Panc1 (cell line): ENCODE measurements around the gene ICA1. TPM values are rescaled to one million over a fixed set of nuclear protein-coding genes. Genes with fewer than 3 reads are reported as not detected.
A peak's percentile ranks its signal among the peaks of the same experiment; 100 is the strongest.

Experiments
- ATAC-seq: fragments of 200-7000 bp; cut with Tn5 transposase; 2 replicates; pipeline ENCODE4 v1.9.1; 2020; ENCODE audit warnings: mild to moderate bottlenecking, moderate library complexity
- BruUV-seq: library from RNA; stranded (reverse); fragments of 400-500 nt; replicated peaks from 2 replicates; lab custom pipeline; 2021; lab: Mats Ljungman, UMichigan
- CTCF ChIA-PET: fragments of 300-600 bp; sonication (Branson Sonifier 250); formaldehyde crosslinking; loops from one replicate; lab custom pipeline; 2022; ENCODE audit warnings: antibody characterized with exemption; lab: Charles Lee
- POLR2A ChIA-PET: fragments of 300-600 bp; sonication (Branson Sonifier 250); formaldehyde crosslinking; loops from one replicate; lab custom pipeline; 2022; ENCODE audit warnings: antibody characterized with exemption; lab: Charles Lee
- DNase-seq: peaks from one replicate; pipeline ENCODE4 v3.0.0-alpha.2; 2010; ENCODE audit warnings: low read depth, low spot score
- H3K27ac ChIP-seq: 2 replicates; pipeline ENCODE4 v1.5.1; 2011; ENCODE audit warnings: mild to moderate bottlenecking, low read length, inconsistent platforms
- H3K27me3 ChIP-seq: fragments of 200-500 bp; sonication (Bioruptor generic); 2 replicates; pipeline ENCODE4 v1.6.0; 2014; ENCODE audit warnings: low read length, inconsistent platforms; ENCODE audit not compliant: control insufficient read depth, insufficient read depth
- H3K36me3 ChIP-seq: fragments of 200-500 bp; sonication (Bioruptor generic); 2 replicates; pipeline ENCODE4 v1.5.1; 2014; ENCODE audit warnings: inconsistent platforms, mild to moderate bottlenecking, low read length, moderate library complexity; ENCODE audit not compliant: control insufficient read depth, insufficient read depth
- H3K4me1 ChIP-seq: 2 replicates; pipeline ENCODE4 v1.5.1; 2011; ENCODE audit warnings: inconsistent platforms, mild to moderate bottlenecking, low read length, moderate library complexity; ENCODE audit not compliant: control insufficient read depth, insufficient read depth
- H3K4me3 ChIP-seq, 2 experiments: 2 replicates each; pipeline ENCODE4 v1.5.1; 2011 to 2012; ENCODE audit warnings: low read depth in 2 of 2, low read length in 2 of 2, mild to moderate bottlenecking in 2 of 2, inconsistent platforms in 1 of 2, moderate library complexity in 1 of 2
- H3K9me3 ChIP-seq: fragments of 200-500 bp; sonication (Bioruptor generic); 2 replicates; pipeline ENCODE4 v1.5.1; 2014; ENCODE audit warnings: low read depth, mild to moderate bottlenecking, inconsistent platforms, low read length, moderate library complexity; ENCODE audit not compliant: control insufficient read depth, insufficient read depth
- POLR2AphosphoS5 ChIP-seq: IDR thresholded peaks from 2 replicates; pipeline ENCODE4 v1.6.1; 2012; ENCODE audit warnings: mild to moderate bottlenecking, low read depth, low read length, moderate library complexity
- SIN3A ChIP-seq: IDR thresholded peaks from 2 replicates; pipeline ENCODE4 v1.6.1; 2012; ENCODE audit warnings: low read depth, mild to moderate bottlenecking, low read length, moderate library complexity, borderline replicate concordance; ENCODE audit not compliant: insufficient read depth
- TCF7L2 ChIP-seq: IDR thresholded peaks from 2 replicates; pipeline ENCODE4 v1.6.1; 2011; ENCODE audit warnings: mild to moderate bottlenecking, low read depth, low read length, inconsistent platforms
- in situ Hi-C: cut with HindIII; loops from 2 replicates; pipeline ENCODE4 v1.10.0; 2016; ENCODE audit warnings: low sequenced_read_pairs, low pct_unique_long_range_greater_than_20kb
- intact Hi-C: fragments of 100-400 bp; cut with micrococcal nuclease; formaldehyde crosslinking; loops from one replicate; pipeline ENCODE4 v1.10.0; 2022; ENCODE audit not compliant: unreplicated experiment
- total RNA-seq: library from RNA; stranded (reverse); gene quantifications from one replicate; pipeline ENCODE4 v1.2.1, GENCODE V29; 2021; ENCODE audit not compliant: unreplicated experiment
- TF ChIP-seq, protein P1 (sequence below): fragments of 450-650 bp; IDR thresholded peaks from 2 replicates; pipeline ENCODE4 v1.5.1; 2017; ENCODE audit warnings: mild to moderate bottlenecking
- TF ChIP-seq, protein P2 (sequence below), 2 experiments: IDR thresholded peaks; 2 replicates each; pipeline ENCODE4 v1.6.1; 2011 to 2012; ENCODE audit warnings: low read depth in 2 of 2, control low read depth in 1 of 2, low read length in 1 of 2, mild to moderate bottlenecking in 1 of 2, moderate library complexity in 1 of 2; ENCODE audit not compliant: insufficient read depth in 1 of 2

ICA1 gene
- total RNA-seq, 1 experiment from 2014 or later, result 1.1 TPM

DNA sequence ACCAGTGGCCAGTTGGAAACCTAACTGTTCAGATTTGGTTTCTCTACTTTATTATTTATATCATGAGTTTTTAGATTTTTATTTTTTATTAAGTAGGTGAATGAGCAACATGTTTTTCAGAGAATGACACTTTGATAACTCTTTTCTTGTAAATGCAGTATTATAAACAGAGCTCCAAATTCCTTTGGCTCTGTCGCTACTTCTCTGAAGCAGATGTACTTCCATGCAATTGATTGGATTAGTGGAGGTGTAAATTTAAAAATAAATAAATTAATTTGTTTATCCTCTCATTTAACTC, 34.3 kb upstream of the ICA1 start:
- BruUV-seq, result no TSS peak
- no peak overlapping the region for H3K27ac ChIP-seq
- ATAC-seq (no peak), DNase-seq (no peak)
- TF ChIP-seq POLR2AphosphoS5, result no peak
- TF ChIP-seq, protein P1, sequence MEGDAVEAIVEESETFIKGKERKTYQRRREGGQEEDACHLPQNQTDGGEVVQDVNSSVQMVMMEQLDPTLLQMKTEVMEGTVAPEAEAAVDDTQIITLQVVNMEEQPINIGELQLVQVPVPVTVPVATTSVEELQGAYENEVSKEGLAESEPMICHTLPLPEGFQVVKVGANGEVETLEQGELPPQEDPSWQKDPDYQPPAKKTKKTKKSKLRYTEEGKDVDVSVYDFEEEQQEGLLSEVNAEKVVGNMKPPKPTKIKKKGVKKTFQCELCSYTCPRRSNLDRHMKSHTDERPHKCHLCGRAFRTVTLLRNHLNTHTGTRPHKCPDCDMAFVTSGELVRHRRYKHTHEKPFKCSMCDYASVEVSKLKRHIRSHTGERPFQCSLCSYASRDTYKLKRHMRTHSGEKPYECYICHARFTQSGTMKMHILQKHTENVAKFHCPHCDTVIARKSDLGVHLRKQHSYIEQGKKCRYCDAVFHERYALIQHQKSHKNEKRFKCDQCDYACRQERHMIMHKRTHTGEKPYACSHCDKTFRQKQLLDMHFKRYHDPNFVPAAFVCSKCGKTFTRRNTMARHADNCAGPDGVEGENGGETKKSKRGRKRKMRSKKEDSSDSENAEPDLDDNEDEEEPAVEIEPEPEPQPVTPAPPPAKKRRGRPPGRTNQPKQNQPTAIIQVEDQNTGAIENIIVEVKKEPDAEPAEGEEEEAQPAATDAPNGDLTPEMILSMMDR, result peak; percentile 64; the same call in 1 of the 2 replicates
- POLR2A ChIA-PET, result no interaction called here
- CTCF ChIA-PET, result interaction anchor here (0.6 to 1.5 kb wide), 6 partner anchors 19 to 880 kb away, joined by 3 to 6 read pairs (median 4); no protein-coding TSS in a partner anchor
- in situ Hi-C loops, result no loop called here
- intact Hi-C loops, result loop anchor here (5.0 to 10.0 kb wide), 3 partner anchors 74 to 872 kb away; no protein-coding TSS in a partner anchor
- H3K4me1 ChIP-seq, result no peaks in the 10 kb centered on the region
- H3K36me3 ChIP-seq, result no peaks in the 10 kb centered on the region
- peaks cover 7% of the 10 kb centered on the region; the same call in 1 of the 2 replicates for H3K27me3 ChIP-seq
- H3K9me3 ChIP-seq, result no peaks in the 10 kb centered on the region
- no peak overlapping the region for H3K4me3 ChIP-seq

DNA sequence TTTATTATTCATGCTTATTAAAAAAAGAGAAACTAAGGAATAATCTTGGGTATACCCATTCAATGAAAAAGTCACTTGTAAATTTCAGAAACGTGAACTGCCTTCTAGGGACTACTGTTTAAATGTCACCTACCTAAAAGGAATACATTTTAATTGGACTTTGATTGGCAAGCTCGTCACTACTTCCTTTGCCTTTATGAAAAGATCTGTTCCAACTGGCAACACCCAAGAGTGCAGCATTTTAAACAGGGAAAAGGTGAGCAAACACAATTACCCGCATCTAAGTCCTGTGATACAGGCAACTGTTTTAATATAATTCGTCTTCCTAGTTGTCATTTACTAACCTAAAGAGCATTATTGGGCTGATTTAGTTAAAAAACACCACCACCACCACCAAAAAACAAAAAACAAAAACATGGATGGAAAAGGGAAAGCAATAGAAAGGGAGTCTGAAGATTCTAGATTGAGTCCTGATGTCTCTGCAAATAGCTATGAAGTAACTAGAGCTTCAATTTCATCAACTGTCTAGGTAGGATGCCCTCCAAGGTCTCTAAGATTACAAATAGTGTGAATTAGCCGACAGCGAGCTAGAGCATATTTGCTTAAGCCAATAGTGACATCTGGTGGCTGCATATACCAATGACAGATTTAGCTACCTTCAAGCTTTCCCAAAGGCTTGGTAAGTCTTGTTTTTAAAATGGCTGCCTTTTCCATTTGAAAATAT, 33.8 kb upstream of the ICA1 start:
- Histone ChIP-seq H3K4me1 (no peaks in the 10 kb centered on the region), H3K4me3 (no peak overlapping the region), H3K36me3 (no peaks in the 10 kb centered on the region), H3K27me3 (peaks cover 7% of the 10 kb centered on the region; the same call in 1 of the 2 replicates), H3K27ac (no peak overlapping the region), H3K9me3 (no peaks in the 10 kb centered on the region)
- ATAC-seq, result peak; percentile 99
- in situ Hi-C loops, result no loop called here
- CTCF ChIA-PET, result interaction anchor here (0.6 to 1.5 kb wide), 7 partner anchors 18 to 880 kb away, joined by 3 to 6 read pairs (median 3); no protein-coding TSS in a partner anchor
- peak; percentile 81 for DNase-seq
- POLR2A ChIA-PET, result no interaction called here
- intact Hi-C loops, result loop anchor here (5.0 to 10.0 kb wide), 3 partner anchors 73 to 871 kb away; no protein-coding TSS in a partner anchor
- BruUV-seq, result no TSS peak
- TF ChIP-seq SIN3A, result no peak
- TF ChIP-seq, protein P1, result peak; percentile 82

DNA sequence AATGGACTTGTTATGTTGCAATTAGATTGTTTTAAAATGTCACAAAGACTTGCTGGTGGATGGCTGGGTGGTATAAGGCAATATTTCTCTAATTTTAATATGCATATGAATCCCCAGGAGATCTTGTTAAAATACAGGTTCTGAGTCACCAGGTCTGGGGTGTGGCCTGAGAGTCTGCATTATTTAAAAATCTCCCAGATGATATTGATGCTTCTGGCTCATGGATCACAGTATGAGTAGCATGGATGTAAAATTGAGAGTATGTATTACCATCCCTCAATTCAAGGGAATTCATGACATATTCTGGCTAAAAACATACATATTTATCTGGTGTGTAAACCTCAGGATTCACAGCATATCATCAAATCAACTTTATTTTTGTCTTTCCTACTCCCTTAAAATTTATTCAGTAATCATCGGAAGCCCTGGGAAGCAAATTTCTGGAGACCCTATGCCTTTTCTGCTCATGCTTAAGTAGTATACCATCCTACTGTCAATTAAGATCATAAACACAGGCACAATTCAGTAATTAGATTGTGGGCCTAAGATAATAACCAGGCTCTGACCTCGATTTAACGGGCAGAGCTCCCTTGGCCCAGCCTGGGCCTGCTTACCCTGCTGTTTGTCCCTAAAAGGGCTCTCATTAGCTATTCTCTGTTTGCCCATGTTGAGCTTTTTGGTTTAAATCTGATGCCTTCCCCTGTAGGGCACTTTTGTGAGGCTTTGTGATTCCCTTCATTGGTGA, 29.6 kb upstream of the ICA1 start:
- no peak overlapping the region for H3K27ac ChIP-seq
- in situ Hi-C loops, result no loop called here
- H3K4me3 ChIP-seq, result no peak overlapping the region
- H3K4me1 ChIP-seq, result no peaks in the 10 kb centered on the region
- no TSS peak for BruUV-seq
- POLR2A ChIA-PET, result no interaction called here
- no peak for DNase-seq
- H3K27me3 ChIP-seq, result peaks cover 7% of the 10 kb centered on the region; the same call in 1 of the 2 replicates
- CTCF ChIA-PET, result no interaction called here
- intact Hi-C loops, result loop anchor here (10.0 kb wide), 2 partner anchors 697 to 867 kb away; no protein-coding TSS in a partner anchor
- TF ChIP-seq POLR2AphosphoS5 (no peak), SIN3A (no peak), TCF7L2 (no peak)
- TF ChIP-seq, protein P1, result no peak
- TF ChIP-seq, protein P2, sequence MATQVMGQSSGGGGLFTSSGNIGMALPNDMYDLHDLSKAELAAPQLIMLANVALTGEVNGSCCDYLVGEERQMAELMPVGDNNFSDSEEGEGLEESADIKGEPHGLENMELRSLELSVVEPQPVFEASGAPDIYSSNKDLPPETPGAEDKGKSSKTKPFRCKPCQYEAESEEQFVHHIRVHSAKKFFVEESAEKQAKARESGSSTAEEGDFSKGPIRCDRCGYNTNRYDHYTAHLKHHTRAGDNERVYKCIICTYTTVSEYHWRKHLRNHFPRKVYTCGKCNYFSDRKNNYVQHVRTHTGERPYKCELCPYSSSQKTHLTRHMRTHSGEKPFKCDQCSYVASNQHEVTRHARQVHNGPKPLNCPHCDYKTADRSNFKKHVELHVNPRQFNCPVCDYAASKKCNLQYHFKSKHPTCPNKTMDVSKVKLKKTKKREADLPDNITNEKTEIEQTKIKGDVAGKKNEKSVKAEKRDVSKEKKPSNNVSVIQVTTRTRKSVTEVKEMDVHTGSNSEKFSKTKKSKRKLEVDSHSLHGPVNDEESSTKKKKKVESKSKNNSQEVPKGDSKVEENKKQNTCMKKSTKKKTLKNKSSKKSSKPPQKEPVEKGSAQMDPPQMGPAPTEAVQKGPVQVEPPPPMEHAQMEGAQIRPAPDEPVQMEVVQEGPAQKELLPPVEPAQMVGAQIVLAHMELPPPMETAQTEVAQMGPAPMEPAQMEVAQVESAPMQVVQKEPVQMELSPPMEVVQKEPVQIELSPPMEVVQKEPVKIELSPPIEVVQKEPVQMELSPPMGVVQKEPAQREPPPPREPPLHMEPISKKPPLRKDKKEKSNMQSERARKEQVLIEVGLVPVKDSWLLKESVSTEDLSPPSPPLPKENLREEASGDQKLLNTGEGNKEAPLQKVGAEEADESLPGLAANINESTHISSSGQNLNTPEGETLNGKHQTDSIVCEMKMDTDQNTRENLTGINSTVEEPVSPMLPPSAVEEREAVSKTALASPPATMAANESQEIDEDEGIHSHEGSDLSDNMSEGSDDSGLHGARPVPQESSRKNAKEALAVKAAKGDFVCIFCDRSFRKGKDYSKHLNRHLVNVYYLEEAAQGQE (IDR thresholded peaks at IDR 0.05; ENCODE audit: insufficient read depth in 1 of 2, low read depth in 2 of 2, low read length in 1 of 2), result no peak
- H3K9me3 ChIP-seq, result no peaks in the 10 kb centered on the region
- ATAC-seq, result no peak
- no peaks in the 10 kb centered on the region for H3K36me3 ChIP-seq
